K562 (cell line): ENCODE measurements around the gene SFPQ. TPM values are rescaled to one million over a fixed set of nuclear protein-coding genes. Genes with fewer than 3 reads are reported as not detected.

Experiments used
- ATAC-seq: fragments of 200-7000 bp; cut with Tn5 transposase; 3 replicates; pipeline ENCODE4 v1.9.1; 2020; ENCODE audit warnings: moderate library complexity
- BruUV-seq: library from RNA; stranded (reverse); fragments of 400-500 nt; replicated peaks from 2 replicates; lab custom pipeline; 2021; lab: Mats Ljungman, UMichigan
- CTCF ChIA-PET: fragments of 300-600 bp; formaldehyde crosslinking; extraction: SDS; loops from one replicate; lab custom pipeline; 2021; ENCODE audit warnings: low intra/inter-chr PET ratio; lab: Yijun Ruan, JAX
- POLR2A ChIA-PET: fragments of 300-600, 350-650 bp; sonication (Branson Sonifier 250); formaldehyde crosslinking; extraction: SDS; loops from one replicate; lab custom pipeline; 2021; ENCODE audit warnings: antibody characterized with exemption, inconsistent platforms; lab: Yijun Ruan, JAX
- DNase-seq, 4 experiments: peaks; one replicate each; pipeline versions ENCODE4 v3.0.0 to v3.0.0-alpha.2; 2011 to 2018; ENCODE audit warnings: low spot score in 3 of 4, mixed read lengths in 3 of 4; ENCODE audit errors: extremely low read depth in 1 of 4
- FAIRE-seq: peaks from 2 replicates; lab custom pipeline; 2011; peaks lifted over from hg19 to GRCh38; lab: Jason Lieb, UNC
- H2AFZ ChIP-seq: 2 replicates; pipeline ENCODE4 v1.6.0; 2011; ENCODE audit warnings: low read depth, low read length, control low read depth, inconsistent platforms
- H3K27ac ChIP-seq: fragments of 200-600 bp; 3 replicates; pipeline ENCODE4 v1.8.0; 2011; ENCODE audit warnings: low read depth, mild to moderate bottlenecking, control low read depth, inconsistent platforms, low read length, moderate library complexity, mixed read lengths; ENCODE audit errors: extremely low read depth
- H3K27me3 ChIP-seq, 2 experiments: fragments of 300-600 bp in 1 of 2; 2 replicates in 1 of 2; 3 replicates in 1 of 2; pipeline versions ENCODE4 v1.6.0 to v1.8.0; 2011; ENCODE audit warnings: inconsistent platforms in 2 of 2, low read length in 2 of 2, mild to moderate bottlenecking in 1 of 2, mixed read lengths in 1 of 2, moderate library complexity in 1 of 2; ENCODE audit not compliant: control insufficient read depth in 2 of 2, insufficient read depth in 2 of 2
- H3K36me3 ChIP-seq: fragments of 300-600 bp; 3 replicates; pipeline ENCODE4 v1.8.0; 2011; ENCODE audit warnings: mild to moderate bottlenecking, low read length, inconsistent platforms; ENCODE audit not compliant: control insufficient read depth, insufficient read depth
- H3K4me1 ChIP-seq, 2 experiments: fragments of 200-600 bp in 1 of 2; replicated peaks in 1 of 2; 2 replicates in 1 of 2; 3 replicates in 1 of 2; pipeline versions ENCODE4 v1.5.1 to v1.8.0; 2011; ENCODE audit warnings: inconsistent platforms in 2 of 2, low read length in 2 of 2, mild to moderate bottlenecking in 1 of 2, mixed read lengths in 1 of 2, moderate library complexity in 1 of 2; ENCODE audit not compliant: control insufficient read depth in 2 of 2, insufficient read depth in 2 of 2
- H3K4me2 ChIP-seq: 2 replicates; pipeline ENCODE4 v1.6.1; 2011; ENCODE audit warnings: low read length, control low read depth, inconsistent platforms, mixed read lengths; ENCODE audit not compliant: insufficient read depth
- H3K4me3 ChIP-seq: fragments of 200-600 bp; sonication (generic), shearing (Covaris generic); 2 replicates; pipeline ENCODE4 v1.5.1; 2016; ENCODE audit warnings: control low read depth, inconsistent platforms
- H3K79me2 ChIP-seq: fragments of 200-600 bp; 3 replicates; pipeline ENCODE4 v1.8.0; 2011; ENCODE audit warnings: low read length, inconsistent platforms; ENCODE audit not compliant: control insufficient read depth, insufficient read depth
- H3K9ac ChIP-seq, 2 experiments: 2 replicates each; pipeline versions ENCODE4 v1.6.0 to v1.6.1; 2011; ENCODE audit warnings: low read depth in 2 of 2, low read length in 2 of 2, control low read depth in 1 of 2, inconsistent platforms in 1 of 2, mild to moderate bottlenecking in 1 of 2, mixed read lengths in 1 of 2; ENCODE audit not compliant: insufficient read depth in 1 of 2
- H3K9me1 ChIP-seq: one replicate; pipeline ENCODE4 v1.6.0; 2011; ENCODE audit warnings: inconsistent platforms, mild to moderate bottlenecking, low read length, moderate library complexity; ENCODE audit not compliant: control insufficient read depth, insufficient read depth
- H3K9me3 ChIP-seq: replicated peaks from 2 replicates; pipeline ENCODE4 v1.5.1; 2011; ENCODE audit warnings: low read depth, low read length, inconsistent platforms; ENCODE audit not compliant: control insufficient read depth, insufficient read depth
- H4K20me1 ChIP-seq: replicated peaks from 2 replicates; pipeline ENCODE4 v1.6.1; 2011; ENCODE audit warnings: low read length, inconsistent platforms, mixed read lengths; ENCODE audit not compliant: control insufficient read depth, insufficient read depth
- FUS ChIP-seq: fragments of 200-400 bp; formaldehyde crosslinking; optimal IDR thresholded peaks from 2 replicates; pipeline ENCODE3; 2017; ENCODE audit warnings: low read depth, low read length
- HNRNPH1 ChIP-seq: fragments of 200-400 bp; formaldehyde crosslinking; optimal IDR thresholded peaks from 2 replicates; pipeline ENCODE3; 2017; ENCODE audit warnings: low read depth, mild to moderate bottlenecking, low read length, moderate library complexity
- MAFG ChIP-seq: fragments of 450-650 bp; conservative IDR thresholded peaks from 2 replicates; pipeline ENCODE4 v1.6.1; 2016; ENCODE audit warnings: missing genetic modification characterization, missing compliant biosample characterization
- PCBP2 ChIP-seq: fragments of 200-400 bp; formaldehyde crosslinking; IDR thresholded peaks from 2 replicates; pipeline ENCODE4 v1.6.1; 2018; ENCODE audit warnings: low read length, low read depth, mild to moderate bottlenecking, moderate library complexity; ENCODE audit not compliant: poor library complexity, severe bottlenecking
- PHF20 ChIP-seq: fragments of 450-650 bp; IDR thresholded peaks from 2 replicates; pipeline ENCODE4 v1.6.1; 2018; ENCODE audit not compliant: partially characterized antibody
- PML ChIP-seq: IDR thresholded peaks from 2 replicates; pipeline ENCODE4 v1.6.1; 2012; ENCODE audit warnings: low read length, inconsistent platforms
- RFX5 ChIP-seq: IDR thresholded peaks from 2 replicates; pipeline ENCODE4 v1.6.1; 2011; ENCODE audit warnings: low read depth, mild to moderate bottlenecking, improper control_type of control experiment, low read length
- SAFB2 ChIP-seq: fragments of 200-400 bp; formaldehyde crosslinking; IDR thresholded peaks from 2 replicates; pipeline ENCODE4 v1.6.1; 2018; ENCODE audit warnings: borderline replicate concordance, low read length, low read depth, moderate library complexity; ENCODE audit not compliant: severe bottlenecking
- STAT5B ChIP-seq: fragments of 250-450 bp; sonication (Bioruptor Pico); IDR thresholded peaks from 2 replicates; pipeline ENCODE4 v1.8.0; 2021; ENCODE audit warnings: mild to moderate bottlenecking, inconsistent platforms
- XRCC5 ChIP-seq: fragments of 200-400 bp; formaldehyde crosslinking; IDR thresholded peaks from 2 replicates; pipeline ENCODE4 v1.6.1; 2017; ENCODE audit warnings: low read depth, mild to moderate bottlenecking, low read length
- YBX1 ChIP-seq: fragments of 450-650 bp; IDR thresholded peaks from 2 replicates; pipeline ENCODE4 v1.7.1; 2016; ENCODE audit warnings: mild to moderate bottlenecking
- ZNF253 ChIP-seq: fragments of 250-450 bp; sonication (Bioruptor Pico); conservative IDR thresholded peaks from 2 replicates; pipeline ENCODE4 v1.6.1; 2021; ENCODE audit warnings: mild to moderate bottlenecking
- ZNF431 ChIP-seq: sonication (generic); formaldehyde crosslinking; IDR thresholded peaks from 2 replicates; pipeline ENCODE4 v1.8.0; 2022; ENCODE audit warnings: mild to moderate bottlenecking, missing genetic modification reagents
- ZNF511 ChIP-seq: sonication (generic); formaldehyde crosslinking; IDR thresholded peaks from 2 replicates; pipeline ENCODE4 v1.8.0; 2022; ENCODE audit warnings: mild to moderate bottlenecking, missing genetic modification reagents
- ZNF583 ChIP-seq: fragments of 250-450 bp; sonication (Bioruptor Pico); IDR thresholded peaks from 2 replicates; pipeline ENCODE4 v1.4.0; 2020
- WGBS: fragments of 100-300 bp; shearing (Covaris generic); methylation state at CpG from one replicate; pipeline ENCODE4 v1.1.6; 2016; ENCODE audit warnings: low coverage, mixed read lengths; ENCODE audit not compliant: insufficient coverage; ENCODE audit errors: missing lambda C conversion rate; 5-methylcytosine and 5-hydroxymethylcytosine counted together
- in situ Hi-C: fragments of 300-500 bp; cut with MboI; formaldehyde crosslinking; loops from 4 replicates; pipeline ENCODE4 v1.15.0; 2018; ENCODE audit warnings: inconsistent platforms, mixed read lengths
- intact Hi-C: fragments of 100-400 bp; cut with micrococcal nuclease; formaldehyde crosslinking; loops from 2 replicates; pipeline ENCODE4 v1.14.2; 2022
- polyA plus RNA-seq, 8 experiments: library from polyadenylated mRNA; depleted of rRNA in 4 of 8; stranded (reverse) in 5 of 8; unstranded in 3 of 8; fragments of >200 nt; fragmentation: Nextera tagmentation in 2 of 8; fragmentation: Illumina TruSeq in 1 of 8; extraction: Ambion mirVana in 2 of 8; extraction: Trizol in 1 of 8; gene quantifications; 2 replicates each; pipeline versions ENCODE4 v1.2.1 to v1.2.3, GENCODE V29; 2011 to 2014; ENCODE audit warnings: inconsistent platforms in 1 of 8, missing spikeins in 1 of 8
- total RNA-seq, 7 experiments: library from RNA; depleted of rRNA in 6 of 7; stranded (reverse); fragments of >200 nt in 6 of 7; fragmentation: Illumina TruSeq in 2 of 7; extraction: Trizol in 2 of 7; gene quantifications; 2 replicates each; pipeline versions ENCODE4 v1.2.1 to v1.2.3, GENCODE V29; 2011 to 2021; ENCODE audit warnings: low replicate concordance in 1 of 7

Gene SFPQ
- total and polyA plus RNA-seq, 9 of the 15 experiments (the other 6 are each of a cell fraction or from before 2014, with no cell fraction given): 69.7 to 562 (median 399) TPM

- Histone ChIP-seq H3K4me1 (no peaks in the 10 kb centered on the region; a peak in 1 of 5 replicates), H4K20me1 (no peaks in the 10 kb centered on the region), H3K27me3 (no peaks in the 10 kb centered on the region), H3K27ac (no peak overlapping the region), H3K9ac (no peak overlapping the region), H3K4me3 (no peak overlapping the region), H3K9me3 (no peaks in the 10 kb centered on the region), H3K79me2 (no peaks in the 10 kb centered on the region), H3K9me1 (no peaks in the 10 kb centered on the region), H3K36me3 (no peaks in the 10 kb centered on the region)
- intact Hi-C loops: loop anchor here (2.0 to 10.0 kb wide), 4 partner anchors 97 to 361 kb away; no protein-coding TSS in a partner anchor
- ChIA-PET POLR2A (interaction anchor here (0.6 to 1.7 kb wide), 4 partner anchors 9 to 214 kb away, joined by 3 to 18 read pairs (median 4); partner anchors contain the start of gene SFPQ), CTCF (interaction anchor here (1.1 to 2.0 kb wide), 2 partner anchors 97 to 343 kb away, joined by 4 to 11 read pairs; no protein-coding TSS in a partner anchor)
- BruUV-seq: no TSS peak
- no peak for FAIRE-seq
- in situ Hi-C loops: loop anchor here (10.0 kb wide), 1 partner anchor 363 kb away; no protein-coding TSS in a partner anchor
- 7% methylated on average over 2 of the region's 2 CpGs for WGBS
- TF ChIP-seq HNRNPH1 (no peak), FUS (no peak), YBX1 (no peak), STAT5B (CRISPR knock-in tag) (no peak), MAFG (tag) (no peak), XRCC5 (no peak), PCBP2 (no peak), ZNF511 (no peak), RFX5 (no peak), PML (no peak), SAFB2 (no peak), ZNF253 (no peak), ZNF583 (CRISPR knock-in tag) (no peak), ZNF431 (no peak), PHF20 (no peak)
- TF ChIP-seq, all 486 proteins: peak for 0
- no peak; the same call in 2 of the 3 replicates for ATAC-seq
- Histone ChIP-seq H2AFZ (peak overlapping the region; percentile 88), H3K4me2 (no peak overlapping the region)
- DNase-seq: no peak
These were observed 8.7 kb upstream of the SFPQ start for GRCh38 chr1:35201631-35202030.
